OCI-LY1 (cell line): Measurements from ENCODE around the gene COL6A2.

Experiments
- H2AFZ ChIP-seq: fragments of 200-600 bp; sonication (generic), shearing (Covaris generic); 2 replicates; pipeline ENCODE4 v1.6.0; 2014; ENCODE audit warnings: antibody characterized with exemption, mild to moderate bottlenecking, low read length
- H3F3A ChIP-seq: fragments of 200-600 bp; sonication (generic), shearing (Covaris generic); 2 replicates; pipeline ENCODE4 v1.6.0; 2014; ENCODE audit warnings: mild to moderate bottlenecking, antibody characterized with exemption, low read length, moderate library complexity; ENCODE audit not compliant: insufficient read depth
- H3K27ac ChIP-seq: fragments of 200-600 bp; sonication (generic); 2 replicates; pipeline ENCODE4 v1.5.1; 2014; ENCODE audit warnings: low read length, mixed run types, mild to moderate bottlenecking, low read depth; ENCODE audit not compliant: poor library complexity, severe bottlenecking
- H3K27me3 ChIP-seq: fragments of 200-600 bp; sonication (generic); 2 replicates; pipeline ENCODE4 v1.6.0; 2014; ENCODE audit warnings: antibody characterized with exemption, mild to moderate bottlenecking, low read length, moderate library complexity; ENCODE audit not compliant: insufficient read depth
- H3K36me3 ChIP-seq: fragments of 200-600 bp; sonication (generic); 2 replicates; pipeline ENCODE4 v1.6.1; 2014; ENCODE audit warnings: mild to moderate bottlenecking, antibody characterized with exemption, low read length, moderate library complexity, mixed read lengths; ENCODE audit not compliant: insufficient read depth
- H3K4me1 ChIP-seq: fragments of 200-600 bp; sonication (generic); 2 replicates; pipeline ENCODE4 v1.5.1; 2014; ENCODE audit warnings: mild to moderate bottlenecking, low read length, moderate library complexity; ENCODE audit not compliant: insufficient read depth, severe bottlenecking
- H3K4me2 ChIP-seq: fragments of 200-600 bp; sonication (generic), shearing (Covaris generic); 2 replicates; pipeline ENCODE4 v1.6.1; 2014; ENCODE audit warnings: low read length
- H3K4me3 ChIP-seq: fragments of 200-600 bp; sonication (generic); 2 replicates; pipeline ENCODE4 v1.5.1; 2014; ENCODE audit warnings: low read length, low read depth, mild to moderate bottlenecking, mixed read lengths; ENCODE audit not compliant: poor library complexity, severe bottlenecking
- H3K79me2 ChIP-seq: fragments of 200-600 bp; shearing (Covaris generic); 2 replicates; pipeline ENCODE4 v1.6.1; 2016; ENCODE audit warnings: mixed run types, low read length, mixed read lengths; ENCODE audit not compliant: insufficient read depth
- H3K9ac ChIP-seq: fragments of 200-600 bp; sonication (generic), shearing (Covaris generic); 2 replicates; pipeline ENCODE4 v1.6.1; 2014; ENCODE audit warnings: mild to moderate bottlenecking, low read length, mixed read lengths
- H3K9me2 ChIP-seq: fragments of 200-600 bp; sonication (generic), shearing (Covaris generic); 2 replicates; pipeline ENCODE4 v1.6.1; 2014; ENCODE audit warnings: low read depth, mild to moderate bottlenecking, low read length, mixed read lengths
- H3K9me3 ChIP-seq: fragments of 200-600 bp; shearing (Covaris generic); 2 replicates; pipeline ENCODE4 v1.6.1; 2014; ENCODE audit warnings: low read length, mixed read lengths
- H4K20me1 ChIP-seq: fragments of 200-600 bp; sonication (generic), shearing (Covaris generic); 2 replicates; pipeline ENCODE4 v1.6.0; 2016; ENCODE audit warnings: mild to moderate bottlenecking, low read length; ENCODE audit not compliant: insufficient read depth
- CTCF ChIP-seq: fragments of 200-600 bp; sonication (generic), shearing (Covaris generic); IDR thresholded peaks from 2 replicates; pipeline ENCODE4 v1.5.1; 2017; ENCODE audit warnings: mild to moderate bottlenecking, antibody characterized with exemption, low read length, moderate library complexity, mixed read lengths
- EZH2 ChIP-seq: fragments of 200-600 bp; sonication (generic), shearing (Covaris generic); IDR thresholded peaks from 2 replicates; pipeline ENCODE4 v1.8.0; 2017; ENCODE audit warnings: borderline replicate concordance, mixed run types, mild to moderate bottlenecking, antibody characterized with exemption, low read length, moderate library complexity, mixed read lengths

Gene COL6A2

GRCh38 chr21:46065914-46066551 is 31.9 kb upstream of the COL6A2 start:
- Histone ChIP-seq H3K9ac (no peak overlapping the region), H3K4me2 (no peak overlapping the region), H3K36me3 (no peaks in the 10 kb centered on the region), H3K79me2 (no peaks in the 10 kb centered on the region), H3F3A (no peaks in the 10 kb centered on the region), H3K9me3 (peaks cover 14% of the 10 kb centered on the region; the same call in 1 of the 2 replicates), H4K20me1 (no peaks in the 10 kb centered on the region), H3K27ac (no peak overlapping the region), H3K4me3 (no peak overlapping the region), H3K9me2 (no peaks in the 10 kb centered on the region), H3K4me1 (no peaks in the 10 kb centered on the region), H3K27me3 (no peaks in the 10 kb centered on the region), H2AFZ (no peak overlapping the region)
- no peak for TF ChIP-seq CTCF
- no peak for TF ChIP-seq EZH2

- no peak overlapping the region for H3K9ac ChIP-seq
- no peaks in the 10 kb centered on the region for H4K20me1 ChIP-seq
- H3K4me2 ChIP-seq, result no peak overlapping the region
- no peaks in the 10 kb centered on the region for H3F3A ChIP-seq
- no peaks in the 10 kb centered on the region for H3K4me1 ChIP-seq
- no peak overlapping the region for H3K4me3 ChIP-seq
- H2AFZ ChIP-seq, result no peak overlapping the region
- H3K27me3 ChIP-seq, result no peaks in the 10 kb centered on the region
- no peak overlapping the region for H3K27ac ChIP-seq
- no peak for TF ChIP-seq EZH2
- peaks cover 13% of the 10 kb centered on the region; the same call in 1 of the 2 replicates for H3K9me3 ChIP-seq
- no peaks in the 10 kb centered on the region for H3K9me2 ChIP-seq
- no peaks in the 10 kb centered on the region for H3K79me2 ChIP-seq
- H3K36me3 ChIP-seq, result no peaks in the 10 kb centered on the region
These were observed 31.2 kb upstream of the COL6A2 start for GRCh38 chr21:46066591-46067331.

- Histone ChIP-seq H3K79me2 (no peaks in the 10 kb centered on the region), H3K4me2 (no peak overlapping the region), H3K27me3 (no peaks in the 10 kb centered on the region), H3F3A (no peaks in the 10 kb centered on the region), H3K4me1 (no peaks in the 10 kb centered on the region), H3K4me3 (no peak overlapping the region), H3K36me3 (no peaks in the 10 kb centered on the region), H2AFZ (no peak overlapping the region), H4K20me1 (no peaks in the 10 kb centered on the region), H3K9me2 (no peaks in the 10 kb centered on the region), H3K9ac (no peak overlapping the region), H3K27ac (no peak overlapping the region), H3K9me3 (peaks cover 7% of the 10 kb centered on the region; the same call in 1 of the 2 replicates)
- TF ChIP-seq EZH2 (no peak), CTCF (no peak)
These were observed 30.3 kb upstream of the COL6A2 start for GRCh38 chr21:46067505-46068201.
